ENCODE data around the gene RAB25. TPM values are rescaled to one million over a fixed set of nuclear protein-coding genes. Genes with fewer than 3 reads are reported as not detected.

Gene RAB25
- total RNA-seq, 4 donors from 2014 or later = 190 to 482 (median 272) TPM

- H3K4me1 ChIP-seq = peaks cover 72 to 92% (median 73%) of the 10 kb centered on the region in 3 donors
- intact Hi-C loops (cut with DNase I) = no loop called here
- WGBS, 2 donors = 19 to 23% methylated on average over 5 to 6 of the region's 9 CpGs
- DNase-seq = no peak
- no peaks in the 10 kb centered on the region for H3K36me3 ChIP-seq
- no peak for TF ChIP-seq CTCF (IDR thresholded peaks at IDR 0.05)
- TF ChIP-seq POLR2A (IDR thresholded peaks at IDR 0.05) = no peak
- no peaks in the 10 kb centered on the region for H3K27me3 ChIP-seq
- peak overlapping the region; percentile 90 to 96 (median 92) for H3K27ac ChIP-seq
- H3K4me3 ChIP-seq = peak overlapping the region in 1 of 4 donors; percentile 11
- no peaks in the 10 kb centered on the region for H3K9me3 ChIP-seq
Observed at GRCh38 chr1:156103521-156103947, 42.6 kb downstream of the RAB25 start.

GRCh38 chr1:156104065-156104810, 43.3 kb downstream of the RAB25 start:
- H3K27ac ChIP-seq = peak overlapping the region; percentile 90 to 96 (median 92)
- WGBS, 2 donors = 23 to 29% methylated on average over 8 to 9 of the region's 15 CpGs
- no peak for DNase-seq
- no peaks in the 10 kb centered on the region for H3K9me3 ChIP-seq
- H3K4me1 ChIP-seq = peaks cover 72 to 99% (median 73%) of the 10 kb centered on the region in 3 donors
- no peaks in the 10 kb centered on the region for H3K36me3 ChIP-seq
- H3K27me3 ChIP-seq = no peaks in the 10 kb centered on the region
- intact Hi-C loops (cut with DNase I) = no loop called here
- TF ChIP-seq POLR2A (IDR thresholded peaks at IDR 0.05) (no peak), CTCF (IDR thresholded peaks at IDR 0.05) (no peak)
- H3K4me3 ChIP-seq = peak overlapping the region in 1 of 4 donors; percentile 2

GRCh38 chr1:156104861-156105832, 44.2 kb downstream of the RAB25 start:
- H3K27ac ChIP-seq = peak overlapping the region; percentile 90 to 96 (median 92)
- no peaks in the 10 kb centered on the region for H3K27me3 ChIP-seq
- peak overlapping the region; percentile 18 to 61 (median 40) for H3K4me3 ChIP-seq
- 10 to 43% methylated on average over 7 to 8 of the region's 11 CpGs for WGBS, 2 donors
- H3K4me1 ChIP-seq = peaks cover 68 to 93% (median 69%) of the 10 kb centered on the region in 3 donors
- no peak for DNase-seq
- peak in 1 of 4 donors; percentile 37 for TF ChIP-seq POLR2A (IDR thresholded peaks at IDR 0.05)
- no peak for TF ChIP-seq CTCF (IDR thresholded peaks at IDR 0.05)
- intact Hi-C loops (cut with DNase I) = no loop called here
- H3K9me3 ChIP-seq = no peaks in the 10 kb centered on the region
- no peaks in the 10 kb centered on the region for H3K36me3 ChIP-seq

- Histone ChIP-seq H3K4me1 (peaks cover 55 to 87% (median 56%) of the 10 kb centered on the region in 3 donors), H3K27ac (peak overlapping the region; percentile 90 to 96 (median 92)), H3K4me3 (peak overlapping the region in 3 of 4 donors; percentile 39 to 61 (median 40)), H3K27me3 (no peaks in the 10 kb centered on the region), H3K36me3 (no peaks in the 10 kb centered on the region), H3K9me3 (no peaks in the 10 kb centered on the region)
- 45 to 60% methylated on average over 6 to 8 of the region's 14 CpGs for WGBS, 2 donors
- TF ChIP-seq POLR2A (IDR thresholded peaks at IDR 0.05) = no peak
- no peak for TF ChIP-seq CTCF (IDR thresholded peaks at IDR 0.05)
- DNase-seq = no peak
- intact Hi-C loops (cut with DNase I) = no loop called here
Observed at GRCh38 chr1:156106624-156107488, 45.9 kb downstream of the RAB25 start.
